ENCODE results near the gene SYNGR4. TPM values are rescaled to one million over a fixed set of nuclear protein-coding genes. Genes with fewer than 3 reads are reported as not detected.

The SYNGR4 gene
- total RNA-seq, 1 donor from 2014 or later: not detected

Other genes starting within 250 kb of the SYNGR4 start
- 27.3 and 37.5 TPM in 2 replicates for gene LIG1, start 194.0 kb upstream of the SYNGR4 start, total RNA-seq
- 2.2 and 3.3 TPM in 2 replicates for gene ZSWIM9, start 193.7 kb upstream of the SYNGR4 start, total RNA-seq
- gene CARD8, start 108.5 kb upstream of the SYNGR4 start, total RNA-seq: 40.4 and 75.2 TPM in 2 replicates
- 0.51 and 0.77 TPM in 2 replicates for gene ZNF114, start 94.3 kb upstream of the SYNGR4 start, total RNA-seq
- gene EMP3, start 38.8 kb upstream of the SYNGR4 start, total RNA-seq: 3.3 and 3.4 TPM in 2 replicates
- 1.6 and 1.8 TPM in 2 replicates for gene TMEM143, start 427 bp upstream of the SYNGR4 start, total RNA-seq
- 35.6 and 52.8 TPM in 2 replicates for gene KDELR1, start 27.2 kb downstream of the SYNGR4 start, total RNA-seq
- 0.13 and 0.25 TPM in 2 replicates for gene GRIN2D, start 29.3 kb downstream of the SYNGR4 start, total RNA-seq
- gene GRWD1, start 81.6 kb downstream of the SYNGR4 start, total RNA-seq: 14.8 and 22.8 TPM in 2 replicates
- gene KCNJ14, start 91.2 kb downstream of the SYNGR4 start, total RNA-seq: 0.13 TPM in 2 replicates
- gene CYTH2, start 105.0 kb downstream of the SYNGR4 start, total RNA-seq: 42.0 and 64.6 TPM in 2 replicates
- under 0.01 and 0.13 TPM in 2 replicates for gene LMTK3, start 147.5 kb downstream of the SYNGR4 start, total RNA-seq
- 0.13 TPM in 1 of 2 replicates, not detected in the other for gene SULT2B1, start 187.8 kb downstream of the SYNGR4 start, total RNA-seq
- gene SPACA4, start 242.4 kb downstream of the SYNGR4 start, total RNA-seq: not detected in 2 replicates